OCI-LY7 (cell line): ENCODE measurements around the gene MTUS2. TPM values are rescaled to one million over a fixed set of nuclear protein-coding genes. Genes with fewer than 3 reads are reported as not detected.

Source experiments
- BruUV-seq: library from RNA; stranded (reverse); fragments of 400-500 nt; replicated peaks from 2 replicates; lab custom pipeline; 2021; lab: Mats Ljungman, UMichigan
- CTCF ChIA-PET: fragments of 300-600 bp; sonication (Branson Sonifier 250); formaldehyde crosslinking; loops from one replicate; lab custom pipeline; 2022; ENCODE audit warnings: antibody characterized with exemption; ENCODE audit not compliant: unreplicated experiment; lab: Charles Lee
- POLR2A ChIA-PET: fragments of 300-600 bp; sonication (Branson Sonifier 250); formaldehyde crosslinking; loops from one replicate; lab custom pipeline; 2022; ENCODE audit warnings: antibody characterized with exemption; lab: Charles Lee
- DNase-seq: peaks from one replicate; pipeline ENCODE4 v3.0.0-alpha.2; 2015; ENCODE audit warnings: low spot score
- H2AFZ ChIP-seq: fragments of 200-600 bp; sonication (generic), shearing (Covaris generic); 2 replicates; pipeline ENCODE4 v1.6.1; 2014; ENCODE audit warnings: mild to moderate bottlenecking, antibody characterized with exemption, low read length, moderate library complexity
- H3K27ac ChIP-seq: fragments of 200-600 bp; sonication (generic); 2 replicates; pipeline ENCODE4 v1.5.1; 2014; ENCODE audit warnings: mixed run types, low read depth, mild to moderate bottlenecking, moderate library complexity, low read length, inconsistent platforms; ENCODE audit not compliant: poor library complexity, severe bottlenecking
- H3K36me3 ChIP-seq: fragments of 200-600 bp; sonication (generic); 2 replicates; pipeline ENCODE4 v1.6.1; 2014; ENCODE audit warnings: mild to moderate bottlenecking, antibody characterized with exemption, low read length, moderate library complexity, mixed read lengths; ENCODE audit not compliant: insufficient read depth
- H3K4me1 ChIP-seq: fragments of 200-600 bp; sonication (generic); 2 replicates; pipeline ENCODE4 v1.5.1; 2014; ENCODE audit warnings: mild to moderate bottlenecking, low read length; ENCODE audit not compliant: insufficient read depth, poor library complexity, severe bottlenecking
- H3K4me2 ChIP-seq: fragments of 200-600 bp; sonication (generic); 2 replicates; pipeline ENCODE4 v1.6.1; 2014; ENCODE audit warnings: mild to moderate bottlenecking, low read length
- H3K4me3 ChIP-seq: fragments of 200-600 bp; sonication (generic); 2 replicates; pipeline ENCODE4 v1.5.1; 2014; ENCODE audit warnings: mild to moderate bottlenecking, low read depth, low read length; ENCODE audit not compliant: poor library complexity, severe bottlenecking
- H3K79me2 ChIP-seq: fragments of 200-600 bp; sonication (generic); 2 replicates; pipeline ENCODE4 v1.6.1; 2016; ENCODE audit warnings: low read depth, mild to moderate bottlenecking, low read length, moderate library complexity, mixed read lengths; ENCODE audit not compliant: insufficient read depth
- H3K9me2 ChIP-seq: fragments of 200-600 bp; sonication (generic); 2 replicates; pipeline ENCODE4 v1.6.1; 2016; ENCODE audit warnings: mild to moderate bottlenecking, low read length, mixed read lengths; ENCODE audit not compliant: insufficient read depth
- H3K9me3 ChIP-seq: fragments of 200-600 bp; sonication (generic); 2 replicates; pipeline ENCODE4 v1.6.1; 2014; ENCODE audit warnings: mild to moderate bottlenecking, mixed run types, low read length, mixed read lengths
- H4K20me1 ChIP-seq: fragments of 200-600 bp; sonication (generic); 2 replicates; pipeline ENCODE4 v1.6.1; 2014; ENCODE audit warnings: mild to moderate bottlenecking, antibody characterized with exemption, low read length, moderate library complexity, mixed read lengths; ENCODE audit not compliant: insufficient read depth
- EZH2phosphoT487 ChIP-seq: fragments of 200-600 bp; sonication (generic); IDR thresholded peaks from 2 replicates; pipeline ENCODE4 v1.6.1; 2018; ENCODE audit warnings: low read depth, borderline replicate concordance, mild to moderate bottlenecking, mixed run types, antibody characterized with exemption, low read length, moderate library complexity, mixed read lengths
- intact Hi-C: fragments of 100-400 bp; cut with micrococcal nuclease; formaldehyde crosslinking; loops from one replicate; pipeline ENCODE4 v1.10.0; 2022; ENCODE audit not compliant: unreplicated experiment
- total RNA-seq, 2 experiments: library from RNA; depleted of rRNA in 1 of 2; stranded (reverse); fragments of >200 nt in 1 of 2; shearing (Covaris generic) in 1 of 2; gene quantifications; 2 replicates each; pipeline ENCODE4 v1.2.3, GENCODE V29; 2014 to 2022
- TF ChIP-seq, protein P1 (sequence below): fragments of 200-600 bp; sonication (generic); conservative IDR thresholded peaks from 2 replicates; pipeline ENCODE4 v1.5.1; 2014; ENCODE audit warnings: mild to moderate bottlenecking, antibody characterized with exemption, low read length, moderate library complexity, mixed read lengths

The MTUS2 gene
- total RNA-seq, 2 experiments from 2014 or later = 0.16 to 9.8 TPM

DNA sequence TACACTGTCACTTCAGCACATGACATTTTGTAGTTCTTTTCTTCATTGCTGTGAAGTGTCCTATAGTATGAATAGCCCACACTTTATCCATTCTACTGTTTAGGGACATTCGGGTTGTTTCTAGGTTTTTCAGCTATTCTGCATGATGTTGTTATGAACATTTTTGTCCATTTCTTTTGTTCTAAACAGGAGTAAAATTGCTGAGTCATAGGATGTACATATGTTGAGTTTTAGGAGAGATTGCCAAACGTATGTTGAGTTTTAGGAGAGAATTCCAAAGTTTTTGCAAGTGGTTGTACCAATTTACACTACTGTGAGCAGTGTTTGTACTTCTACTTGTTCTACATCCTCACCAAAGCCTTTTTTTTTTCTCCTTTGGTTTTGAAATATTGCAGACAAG lies 115.0 kb downstream of the MTUS2 start:
- H3K9me2 ChIP-seq = no peaks in the 10 kb centered on the region
- no peaks in the 10 kb centered on the region for H3K36me3 ChIP-seq
- no peak overlapping the region for H2AFZ ChIP-seq
- DNase-seq = no peak
- ChIA-PET CTCF (no interaction called here), POLR2A (no interaction called here)
- TF ChIP-seq, protein P1, sequence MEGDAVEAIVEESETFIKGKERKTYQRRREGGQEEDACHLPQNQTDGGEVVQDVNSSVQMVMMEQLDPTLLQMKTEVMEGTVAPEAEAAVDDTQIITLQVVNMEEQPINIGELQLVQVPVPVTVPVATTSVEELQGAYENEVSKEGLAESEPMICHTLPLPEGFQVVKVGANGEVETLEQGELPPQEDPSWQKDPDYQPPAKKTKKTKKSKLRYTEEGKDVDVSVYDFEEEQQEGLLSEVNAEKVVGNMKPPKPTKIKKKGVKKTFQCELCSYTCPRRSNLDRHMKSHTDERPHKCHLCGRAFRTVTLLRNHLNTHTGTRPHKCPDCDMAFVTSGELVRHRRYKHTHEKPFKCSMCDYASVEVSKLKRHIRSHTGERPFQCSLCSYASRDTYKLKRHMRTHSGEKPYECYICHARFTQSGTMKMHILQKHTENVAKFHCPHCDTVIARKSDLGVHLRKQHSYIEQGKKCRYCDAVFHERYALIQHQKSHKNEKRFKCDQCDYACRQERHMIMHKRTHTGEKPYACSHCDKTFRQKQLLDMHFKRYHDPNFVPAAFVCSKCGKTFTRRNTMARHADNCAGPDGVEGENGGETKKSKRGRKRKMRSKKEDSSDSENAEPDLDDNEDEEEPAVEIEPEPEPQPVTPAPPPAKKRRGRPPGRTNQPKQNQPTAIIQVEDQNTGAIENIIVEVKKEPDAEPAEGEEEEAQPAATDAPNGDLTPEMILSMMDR = no peak
- TF ChIP-seq EZH2phosphoT487 = no peak
- H4K20me1 ChIP-seq = no peaks in the 10 kb centered on the region
- intact Hi-C loops = no loop called here
- no peaks in the 10 kb centered on the region for H3K9me3 ChIP-seq
- H3K79me2 ChIP-seq = no peaks in the 10 kb centered on the region
- H3K4me3 ChIP-seq = no peak overlapping the region
- H3K4me1 ChIP-seq = no peaks in the 10 kb centered on the region
- H3K4me2 ChIP-seq = no peak overlapping the region
- H3K27ac ChIP-seq = no peak overlapping the region
- BruUV-seq = no TSS peak

DNA sequence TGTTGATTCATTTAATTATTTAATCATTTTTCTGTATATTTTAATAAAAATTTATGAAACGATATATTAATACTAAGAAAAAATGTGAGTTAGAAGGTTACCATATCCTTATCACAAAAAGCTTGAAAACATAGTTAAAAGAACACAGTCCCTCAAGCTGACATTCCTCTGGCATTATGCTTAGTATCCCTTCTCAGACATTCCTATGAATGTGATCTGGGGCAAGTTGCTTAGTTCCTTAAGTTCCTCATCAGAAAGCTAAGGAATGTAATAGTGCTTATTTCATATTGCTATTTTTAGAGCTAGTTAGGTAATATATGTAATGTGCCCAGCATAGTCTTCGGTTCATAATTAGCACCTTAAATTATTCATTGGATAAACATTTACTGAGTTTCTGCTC lies 122.8 kb downstream of the MTUS2 start:
- TF ChIP-seq, protein P1 = no peak
- TF ChIP-seq EZH2phosphoT487 = no peak
- Histone ChIP-seq H3K36me3 (no peaks in the 10 kb centered on the region), H3K79me2 (no peaks in the 10 kb centered on the region), H3K9me2 (no peaks in the 10 kb centered on the region; the same call in 1 of the 2 replicates), H3K4me3 (no peak overlapping the region), H4K20me1 (no peaks in the 10 kb centered on the region), H3K9me3 (no peaks in the 10 kb centered on the region), H3K4me2 (no peak overlapping the region), H3K4me1 (no peaks in the 10 kb centered on the region), H2AFZ (no peak overlapping the region), H3K27ac (no peak overlapping the region)
- ChIA-PET CTCF (no interaction called here), POLR2A (no interaction called here)
- BruUV-seq = no TSS peak
- no peak for DNase-seq
- intact Hi-C loops = no loop called here

DNA sequence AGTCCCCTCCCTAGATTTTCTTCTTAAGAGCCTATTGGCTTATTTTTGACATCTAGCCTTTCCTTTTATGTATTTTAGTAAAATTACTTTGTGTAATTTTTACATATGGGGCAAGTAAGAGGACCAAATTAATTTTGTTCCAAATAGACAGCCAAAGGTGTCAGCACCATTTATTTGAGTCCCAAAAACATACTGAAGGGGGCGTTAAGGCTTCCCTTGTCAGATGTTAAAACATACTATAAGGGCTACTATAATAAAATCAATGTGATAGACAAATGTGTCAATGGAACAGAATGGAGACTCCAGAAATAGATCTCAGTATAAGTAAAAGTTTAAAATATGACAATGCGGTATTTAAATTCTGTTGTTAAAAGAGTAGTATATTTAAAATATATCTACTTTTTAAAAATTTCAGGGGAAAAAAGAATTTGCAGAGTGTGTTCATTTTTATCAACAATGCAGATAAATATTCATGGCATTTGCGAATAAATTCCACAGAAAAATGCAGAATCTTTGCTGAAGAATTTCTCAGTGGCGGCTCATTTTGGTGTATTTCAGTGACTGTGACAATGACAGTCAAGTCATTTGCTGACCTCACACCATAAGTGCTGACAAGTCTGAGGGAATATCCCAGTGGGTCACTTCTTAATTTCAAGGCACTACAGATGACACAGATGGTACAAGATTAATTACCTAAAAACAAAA lies 133.7 kb downstream of the MTUS2 start:
- TF ChIP-seq, protein P1 = peak; percentile 52
- no peak for TF ChIP-seq EZH2phosphoT487
- H2AFZ ChIP-seq = no peak overlapping the region
- ChIA-PET POLR2A (no interaction called here), CTCF (no interaction called here)
- no peaks in the 10 kb centered on the region for H3K4me1 ChIP-seq
- no peaks in the 10 kb centered on the region for H3K9me3 ChIP-seq
- no peak overlapping the region for H3K27ac ChIP-seq
- H3K4me3 ChIP-seq = no peak overlapping the region
- no peaks in the 10 kb centered on the region for H3K9me2 ChIP-seq
- H3K36me3 ChIP-seq = no peaks in the 10 kb centered on the region
- no peak for DNase-seq
- H3K4me2 ChIP-seq = no peak overlapping the region
- H3K79me2 ChIP-seq = no peaks in the 10 kb centered on the region
- BruUV-seq = no TSS peak
- intact Hi-C loops = no loop called here
- H4K20me1 ChIP-seq = no peaks in the 10 kb centered on the region
